GM10266 (cell line): ENCODE measurements around the gene GPC6.

Experiments used
- DNase-seq: peaks from one replicate; pipeline ENCODE4 v3.0.0; 2012; ENCODE audit errors: extremely low spot score
- CTCF ChIP-seq: IDR thresholded peaks from 2 replicates; pipeline ENCODE4 v1.5.1; 2012; ENCODE audit warnings: mild to moderate bottlenecking, low read depth; ENCODE audit not compliant: control insufficient read depth, insufficient read depth; ENCODE audit errors: missing control alignments

The GPC6 gene

DNA sequence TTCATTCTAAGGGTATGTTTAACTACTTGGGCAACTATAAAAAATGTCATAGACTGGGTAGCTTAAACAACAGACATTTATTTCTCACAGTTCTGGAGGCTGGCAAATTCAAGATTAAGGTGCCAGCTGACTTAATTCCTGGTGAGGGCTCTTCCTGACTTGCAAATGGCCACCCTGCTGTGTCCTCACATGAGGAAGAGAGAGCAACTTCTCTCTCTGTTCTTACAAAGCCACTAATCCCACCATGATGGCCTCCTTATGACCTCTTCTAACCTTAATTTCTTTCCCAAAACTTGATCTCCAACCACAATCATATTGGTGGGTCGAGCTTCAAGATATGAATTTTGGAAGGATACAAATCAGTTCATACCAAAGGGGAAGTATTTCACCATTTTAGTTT lies 853.9 kb downstream of the GPC6 start:
- no peak for TF ChIP-seq CTCF
- no peak for DNase-seq

GRCh38 chr13:94087100-94087499 lies 860.5 kb downstream of the GPC6 start:
- DNase-seq = no peak
- no peak for TF ChIP-seq CTCF

DNA sequence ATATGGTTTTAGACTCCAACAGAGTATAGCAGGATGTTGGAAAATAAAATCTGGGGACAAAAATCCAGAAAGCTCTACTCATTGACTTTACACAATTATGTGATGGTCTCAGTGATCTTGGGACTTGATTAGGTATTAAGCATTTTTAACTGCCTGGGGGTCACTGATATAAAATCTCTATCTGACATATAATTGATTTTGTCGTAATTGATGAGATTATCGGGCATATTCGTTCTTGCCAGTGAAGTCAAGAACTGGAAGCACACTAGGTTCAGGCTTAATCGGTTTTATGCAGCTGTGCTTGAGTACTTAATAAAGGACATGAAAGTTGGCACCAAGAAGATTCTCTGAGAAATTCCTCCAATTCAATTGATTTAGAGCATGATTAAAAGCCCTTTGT lies 862.1 kb downstream of the GPC6 start:
- no peak for TF ChIP-seq CTCF
- DNase-seq = no peak

GRCh38 chr13:94090773-94091480 lies 864.3 kb downstream of the GPC6 start:
- DNase-seq = no peak
- TF ChIP-seq CTCF = no peak

DNA sequence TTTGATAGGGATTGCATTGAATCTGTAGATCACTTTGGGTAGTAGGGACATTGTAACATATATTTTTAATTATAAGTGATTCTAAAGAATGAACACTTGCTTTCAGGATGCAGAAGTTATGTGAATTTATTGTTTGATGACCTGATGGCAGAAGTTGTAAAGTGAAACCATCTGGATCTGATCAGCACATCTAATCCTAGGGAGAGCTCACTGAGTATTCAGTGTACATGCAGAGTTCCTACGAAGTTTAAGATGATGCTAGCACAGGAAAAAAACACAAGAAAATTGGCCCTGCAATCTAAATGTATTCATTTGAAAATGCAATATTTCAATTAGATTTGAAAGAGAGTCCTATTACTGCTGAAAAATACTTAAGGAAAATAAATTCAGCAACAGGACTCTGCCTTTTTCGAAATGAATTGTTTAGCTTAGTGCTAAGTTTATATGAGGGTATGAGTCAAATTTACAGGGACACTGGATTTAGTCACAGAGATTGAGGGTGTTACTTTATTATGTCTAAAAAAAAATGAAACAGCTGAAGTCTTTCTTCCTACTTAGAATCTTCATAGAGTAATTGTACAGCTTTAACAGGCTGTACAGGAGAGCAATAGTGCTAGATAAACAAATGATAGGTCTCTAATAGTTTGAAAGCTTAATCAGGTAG lies 867.2 kb downstream of the GPC6 start:
- TF ChIP-seq CTCF = no peak
- no peak for DNase-seq

- no peak for TF ChIP-seq CTCF
- DNase-seq = no peak
Observed at GRCh38 chr13:94109715-94110374, 883.2 kb downstream of the GPC6 start.

DNA sequence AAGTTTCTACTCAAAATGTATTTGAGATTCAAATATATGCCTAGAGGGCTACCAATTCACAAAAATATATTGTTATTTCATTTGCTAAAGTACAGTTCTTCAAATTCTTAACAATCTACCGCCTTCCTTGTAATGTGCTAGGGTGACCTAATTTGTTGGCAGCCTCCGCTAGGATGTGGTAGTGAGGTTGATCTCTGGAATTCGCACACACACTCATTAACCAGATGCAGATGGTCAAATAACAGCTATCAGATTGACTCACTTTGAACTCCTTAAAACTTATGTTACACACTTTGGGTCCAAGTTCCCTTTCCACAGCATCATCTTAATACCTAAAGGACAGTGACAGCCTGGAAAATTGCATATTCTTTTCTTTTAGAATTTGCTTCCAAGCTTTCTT lies 885.6 kb downstream of the GPC6 start:
- TF ChIP-seq CTCF = no peak
- DNase-seq = no peak
